ENCODE measurements around the gene MAGI3.
"Not testable (repeated sequence)": the region's sequence is repeated elsewhere in the genome, so short reads cannot be mapped to it uniquely, and the experiment has no call there.

The MAGI3 gene

DNA sequence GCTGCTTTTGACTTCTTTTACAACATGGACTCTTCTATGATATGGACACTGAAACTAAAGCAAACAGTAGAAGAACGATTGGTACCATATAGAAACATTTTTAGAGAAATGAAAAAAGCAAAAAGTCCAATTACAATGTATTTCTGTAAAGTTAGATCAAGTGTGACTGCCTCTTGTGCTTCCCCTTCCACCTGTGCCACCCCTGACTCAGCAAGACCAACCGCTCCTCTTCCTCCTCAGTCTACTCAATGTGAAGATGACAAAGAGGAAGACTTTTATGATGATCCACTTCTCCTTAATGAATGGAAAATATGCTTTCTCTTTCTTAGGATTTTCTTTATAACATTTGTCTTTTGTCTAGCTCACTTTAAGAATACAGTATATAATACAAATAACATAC is 302.0 kb downstream of the MAGI3 start:
- no peak overlapping the region for H3K4me3 ChIP-seq (ENCODE audit: low read depth, low read length)
- TF ChIP-seq, protein P1, sequence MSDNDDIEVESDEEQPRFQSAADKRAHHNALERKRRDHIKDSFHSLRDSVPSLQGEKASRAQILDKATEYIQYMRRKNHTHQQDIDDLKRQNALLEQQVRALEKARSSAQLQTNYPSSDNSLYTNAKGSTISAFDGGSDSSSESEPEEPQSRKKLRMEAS (IDR thresholded peaks at IDR 0.05; ENCODE audit: low read depth, low read length) = no peak
- TF ChIP-seq MYC (IDR thresholded peaks at IDR 0.05; ENCODE audit: low read depth, low read length) = no peak
- TF ChIP-seq, protein P2, sequence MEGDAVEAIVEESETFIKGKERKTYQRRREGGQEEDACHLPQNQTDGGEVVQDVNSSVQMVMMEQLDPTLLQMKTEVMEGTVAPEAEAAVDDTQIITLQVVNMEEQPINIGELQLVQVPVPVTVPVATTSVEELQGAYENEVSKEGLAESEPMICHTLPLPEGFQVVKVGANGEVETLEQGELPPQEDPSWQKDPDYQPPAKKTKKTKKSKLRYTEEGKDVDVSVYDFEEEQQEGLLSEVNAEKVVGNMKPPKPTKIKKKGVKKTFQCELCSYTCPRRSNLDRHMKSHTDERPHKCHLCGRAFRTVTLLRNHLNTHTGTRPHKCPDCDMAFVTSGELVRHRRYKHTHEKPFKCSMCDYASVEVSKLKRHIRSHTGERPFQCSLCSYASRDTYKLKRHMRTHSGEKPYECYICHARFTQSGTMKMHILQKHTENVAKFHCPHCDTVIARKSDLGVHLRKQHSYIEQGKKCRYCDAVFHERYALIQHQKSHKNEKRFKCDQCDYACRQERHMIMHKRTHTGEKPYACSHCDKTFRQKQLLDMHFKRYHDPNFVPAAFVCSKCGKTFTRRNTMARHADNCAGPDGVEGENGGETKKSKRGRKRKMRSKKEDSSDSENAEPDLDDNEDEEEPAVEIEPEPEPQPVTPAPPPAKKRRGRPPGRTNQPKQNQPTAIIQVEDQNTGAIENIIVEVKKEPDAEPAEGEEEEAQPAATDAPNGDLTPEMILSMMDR (IDR thresholded peaks at IDR 0.05; ENCODE audit: low read depth, low read length) = no peak
- no peak for TF ChIP-seq POLR2A (IDR thresholded peaks at IDR 0.05; ENCODE audit: extremely low read depth, insufficient read length)
- DNase-seq (ENCODE audit: low read depth) = no peak

DNA sequence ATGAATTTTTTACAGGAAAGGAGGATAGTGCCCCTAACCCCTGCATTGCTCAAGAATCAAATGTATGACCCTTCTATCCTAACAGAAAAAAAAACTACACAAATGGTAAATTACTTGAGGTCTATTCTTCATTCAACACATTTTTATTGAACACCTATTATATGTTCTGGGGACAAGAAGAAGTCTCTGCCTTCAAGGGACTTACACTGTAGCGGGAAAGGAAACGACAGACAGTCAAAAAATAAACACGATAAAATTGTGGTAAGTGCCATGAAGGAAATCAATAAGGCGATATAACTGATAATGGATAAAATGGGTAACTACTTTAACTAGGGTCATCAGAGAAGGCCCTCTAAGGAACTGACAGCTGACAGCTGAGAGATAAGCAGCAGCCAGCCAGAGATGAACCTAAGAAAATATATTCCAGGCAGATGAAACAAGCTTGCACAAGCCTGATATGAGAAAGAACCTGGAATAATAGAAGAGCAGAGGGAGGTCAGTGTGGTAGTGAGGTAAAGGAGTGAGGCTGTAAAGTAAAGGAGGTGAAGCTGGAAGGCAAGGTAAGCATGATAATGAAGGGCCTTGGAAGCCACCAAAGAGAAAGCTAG is 302.6 kb downstream of the MAGI3 start:
- no peak for DNase-seq (ENCODE audit: low read depth)
- H3K4me3 ChIP-seq (ENCODE audit: low read depth, low read length) = no peak overlapping the region
- TF ChIP-seq POLR2A (IDR thresholded peaks at IDR 0.05; ENCODE audit: extremely low read depth, insufficient read length) (no peak), MYC (IDR thresholded peaks at IDR 0.05; ENCODE audit: low read depth, low read length) (no peak)
- TF ChIP-seq, protein P1 (IDR thresholded peaks at IDR 0.05; ENCODE audit: low read depth, low read length) = no peak
- TF ChIP-seq, protein P2 (IDR thresholded peaks at IDR 0.05; ENCODE audit: low read depth, low read length) = no peak

DNA sequence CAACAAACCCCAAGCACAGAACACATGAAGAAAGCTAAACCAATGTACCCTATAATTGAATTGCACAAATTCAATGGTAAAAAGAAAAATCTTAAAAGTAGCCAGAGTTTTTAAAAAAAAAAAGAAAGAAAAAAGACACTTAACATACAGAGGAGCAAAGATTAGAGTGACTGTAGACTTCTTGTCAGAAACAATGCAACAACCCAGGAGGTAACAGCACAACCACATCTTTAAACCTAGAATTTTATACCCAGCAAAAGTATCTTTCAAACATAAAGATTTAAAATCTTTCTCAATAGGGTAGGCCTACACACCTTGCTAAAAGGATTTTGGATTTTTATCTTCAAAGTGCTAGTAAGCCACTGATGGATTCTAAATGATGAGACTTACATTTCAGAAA is 304.6 kb downstream of the MAGI3 start:
- DNase-seq (ENCODE audit: low read depth) = no peak
- TF ChIP-seq MYC (IDR thresholded peaks at IDR 0.05; ENCODE audit: low read depth, low read length) (no peak), POLR2A (IDR thresholded peaks at IDR 0.05; ENCODE audit: extremely low read depth, insufficient read length) (no peak)
- TF ChIP-seq, protein P2 (IDR thresholded peaks at IDR 0.05; ENCODE audit: low read depth, low read length) = no peak
- TF ChIP-seq, protein P1 (IDR thresholded peaks at IDR 0.05; ENCODE audit: low read depth, low read length) = no peak
- H3K4me3 ChIP-seq (ENCODE audit: low read depth, low read length) = no peak overlapping the region

DNA sequence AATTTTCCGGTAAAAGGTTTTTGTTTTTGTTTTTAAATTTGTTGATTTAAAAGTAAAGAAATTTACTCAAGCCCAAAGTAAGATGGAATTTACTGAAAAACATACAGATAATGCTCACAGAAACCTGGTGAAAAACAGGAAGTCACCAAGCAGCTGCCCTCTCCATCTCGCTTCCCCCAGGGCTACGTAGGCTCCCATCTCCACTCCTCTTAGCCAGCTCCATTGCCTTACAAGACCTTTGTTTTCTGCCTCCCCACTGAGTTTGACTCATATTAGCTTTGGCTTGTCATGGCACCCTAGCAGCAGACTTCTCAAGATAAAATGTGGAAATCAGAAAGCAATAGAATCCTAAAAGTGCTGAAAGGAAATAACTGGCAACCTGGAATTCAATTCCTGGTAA is 311.1 kb downstream of the MAGI3 start:
- H3K4me3 ChIP-seq (ENCODE audit: low read depth, low read length) = no peak overlapping the region
- peak; percentile 64 for DNase-seq (ENCODE audit: low read depth)
- TF ChIP-seq, protein P1 (IDR thresholded peaks at IDR 0.05; ENCODE audit: low read depth, low read length) = no peak
- TF ChIP-seq POLR2A (IDR thresholded peaks at IDR 0.05; ENCODE audit: extremely low read depth, insufficient read length) = no peak
- TF ChIP-seq MYC (IDR thresholded peaks at IDR 0.05; ENCODE audit: low read depth, low read length) = no peak
- TF ChIP-seq, protein P2 (IDR thresholded peaks at IDR 0.05; ENCODE audit: low read depth, low read length) = no peak

DNA sequence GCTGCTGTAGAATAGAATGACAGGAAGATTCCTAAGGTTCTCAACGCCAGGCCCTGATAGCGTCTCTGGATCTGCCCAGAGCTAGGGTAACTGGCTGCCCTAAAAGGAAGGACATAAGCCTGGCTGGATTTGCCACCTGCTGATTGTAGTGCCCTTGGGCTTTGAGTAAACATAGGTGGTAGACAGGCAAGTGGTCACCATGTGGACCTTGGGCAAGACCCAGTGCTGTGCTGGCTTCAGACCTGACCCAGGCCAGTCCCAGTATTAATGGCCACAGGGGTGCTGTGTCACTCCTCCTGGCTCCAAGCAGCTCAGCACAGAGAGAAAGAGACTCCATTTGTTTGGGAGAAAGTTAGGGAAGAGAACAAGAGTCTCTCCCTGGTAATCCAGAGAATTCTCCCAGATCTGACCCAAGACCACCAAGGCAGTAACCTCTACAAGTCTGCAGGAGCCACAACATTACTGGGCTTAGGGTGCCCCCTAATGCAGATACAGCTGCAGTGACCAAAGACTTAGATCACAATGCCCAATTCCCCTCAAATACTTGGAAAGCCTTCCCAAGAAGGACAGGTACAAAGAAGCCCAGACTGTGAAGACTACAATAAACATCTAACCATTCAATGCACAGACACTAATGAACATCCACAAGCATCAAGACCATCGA is 324.4 kb downstream of the MAGI3 start:
- TF ChIP-seq, protein P1 (IDR thresholded peaks at IDR 0.05; ENCODE audit: low read depth, low read length) = no peak
- TF ChIP-seq MYC (IDR thresholded peaks at IDR 0.05; ENCODE audit: low read depth, low read length) (no peak), POLR2A (IDR thresholded peaks at IDR 0.05; ENCODE audit: extremely low read depth, insufficient read length) (no peak)
- TF ChIP-seq, protein P2 (IDR thresholded peaks at IDR 0.05; ENCODE audit: low read depth, low read length) = no peak
- no peak overlapping the region for H3K4me3 ChIP-seq (ENCODE audit: low read depth, low read length)
- DNase-seq (ENCODE audit: low read depth) = no peak

DNA sequence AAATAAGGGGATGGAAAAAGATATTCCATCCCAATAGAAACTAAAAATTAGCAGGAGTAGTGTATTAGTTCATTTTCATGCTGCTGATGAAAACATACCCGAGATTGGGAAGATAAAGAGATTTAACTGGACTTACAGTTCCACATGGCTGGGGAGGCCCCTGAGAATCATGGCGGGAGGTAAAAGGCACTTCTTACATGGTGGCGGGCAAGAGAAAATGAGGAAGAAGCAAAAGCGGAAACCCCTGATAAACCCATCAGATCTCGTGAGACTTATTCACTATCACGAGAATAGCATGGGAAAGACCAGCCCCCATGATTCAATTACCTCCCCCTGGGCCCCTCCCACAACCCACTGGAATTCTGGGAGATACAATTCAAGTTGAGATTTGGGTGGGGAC is 327.2 kb downstream of the MAGI3 start:
- DNase-seq (ENCODE audit: low read depth); H3K4me3 ChIP-seq (ENCODE audit: low read depth, low read length): not testable (repeated sequence)

DNA sequence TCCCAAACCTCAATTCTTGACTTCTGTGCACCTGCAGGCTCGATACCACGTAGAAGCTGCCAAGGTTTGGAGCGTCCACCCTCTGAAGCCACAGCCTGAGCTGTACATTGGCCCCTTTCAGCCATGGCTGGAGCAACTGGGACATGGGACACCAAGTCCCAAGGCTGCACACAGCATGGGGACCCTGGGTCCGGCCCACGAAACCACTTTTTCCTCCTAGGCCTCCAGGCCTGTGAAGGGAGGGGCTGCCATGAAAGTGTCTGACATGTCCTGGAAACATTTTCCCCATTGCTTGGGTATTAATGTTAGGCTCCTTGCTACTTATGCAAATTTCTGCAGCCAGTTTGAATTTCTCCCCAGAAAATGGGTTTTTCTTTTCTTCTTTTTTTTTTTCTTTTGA is 328.3 kb downstream of the MAGI3 start:
- not testable (repeated sequence) for H3K4me3 ChIP-seq (ENCODE audit: low read depth, low read length); DNase-seq (ENCODE audit: low read depth)
